ENCODE measurements around the gene RBMS2.

Gene RBMS2

DNA sequence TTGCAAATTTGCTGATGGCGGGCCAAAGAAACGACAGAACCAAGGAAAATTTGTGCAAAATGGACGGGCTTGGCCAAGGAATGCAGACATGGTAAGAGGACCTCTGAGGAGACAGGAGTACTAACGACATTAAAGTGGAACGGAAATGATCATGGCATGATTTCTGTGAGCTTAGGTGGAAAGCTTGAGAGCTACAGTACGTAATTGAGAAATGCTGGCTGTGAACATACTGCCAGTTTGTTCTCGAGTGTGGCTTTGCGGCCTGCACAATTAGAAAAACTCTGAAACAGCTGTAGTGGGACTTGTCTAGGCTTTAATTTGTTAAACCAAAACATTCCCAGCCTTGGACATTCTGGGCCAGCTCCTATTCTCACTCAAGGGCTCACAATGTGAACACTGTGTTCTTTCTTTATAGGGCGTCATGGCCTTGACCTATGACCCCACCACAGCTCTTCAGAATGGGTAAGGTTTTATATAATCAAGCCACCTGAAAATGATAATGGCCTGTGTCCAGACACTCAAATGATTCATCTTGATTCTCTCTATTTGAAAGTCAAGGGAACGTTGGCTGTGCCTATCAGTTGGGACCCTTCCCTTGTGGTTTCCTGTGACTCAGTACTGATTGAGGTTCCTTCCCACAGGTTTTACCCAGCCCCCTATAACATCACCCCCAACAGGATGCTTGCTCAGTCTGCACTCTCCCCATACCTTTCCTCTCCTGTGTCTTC lies 60.0 kb downstream of the RBMS2 start:
- DNase-seq (ENCODE audit: low spot score): no peak

- no peak for DNase-seq (ENCODE audit: low spot score)
These were observed 63.5 kb downstream of the RBMS2 start for GRCh38 chr12:56585098-56585497.

GRCh38 chr12:56589783-56590182 lies 68.2 kb downstream of the RBMS2 start:
- no peak for DNase-seq (ENCODE audit: low spot score)

GRCh38 chr12:56590237-56590830 lies 68.7 kb downstream of the RBMS2 start:
- DNase-seq (ENCODE audit: low spot score): no peak

DNA sequence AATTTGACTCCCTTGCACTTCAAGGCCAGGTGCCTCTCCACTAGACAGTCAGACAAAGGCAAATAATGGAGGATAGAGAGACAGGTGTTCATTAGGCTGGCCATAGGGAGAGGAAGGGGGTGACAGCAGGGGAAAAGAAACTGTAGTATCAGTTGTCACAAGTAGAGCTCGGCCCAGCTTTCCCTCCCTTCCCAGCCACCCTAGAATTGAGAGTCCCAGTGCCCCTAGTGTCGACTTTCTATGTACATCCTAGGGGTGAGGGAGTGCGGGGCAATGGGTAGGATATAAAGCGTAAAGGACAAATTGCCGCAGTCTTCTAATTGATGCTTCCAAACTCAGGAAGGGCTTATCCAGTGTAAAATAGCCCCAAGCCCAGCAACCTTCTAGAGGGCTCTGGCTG lies 69.5 kb downstream of the RBMS2 start:
- DNase-seq (ENCODE audit: low spot score): no peak

DNA sequence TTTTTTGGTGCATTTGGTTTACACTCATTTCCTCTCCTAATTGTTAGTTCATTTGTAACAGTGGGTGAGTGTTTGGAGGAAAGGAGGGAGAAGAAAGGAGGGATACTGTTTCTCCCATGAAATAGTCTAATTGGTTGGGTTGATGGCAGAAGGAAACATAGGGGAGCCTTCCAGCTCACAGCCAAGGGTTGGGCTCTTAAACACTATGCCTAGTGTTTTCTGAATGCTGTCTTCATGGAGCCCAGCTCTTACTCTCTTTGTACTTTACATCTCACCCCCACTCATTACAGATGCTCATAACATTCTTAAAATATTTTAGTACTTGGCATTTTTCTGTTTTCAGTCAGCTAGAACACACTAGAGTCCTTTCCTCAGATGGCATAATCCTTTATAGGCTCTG lies 70.3 kb downstream of the RBMS2 start:
- peak; percentile 51 for DNase-seq (ENCODE audit: low spot score)

DNA sequence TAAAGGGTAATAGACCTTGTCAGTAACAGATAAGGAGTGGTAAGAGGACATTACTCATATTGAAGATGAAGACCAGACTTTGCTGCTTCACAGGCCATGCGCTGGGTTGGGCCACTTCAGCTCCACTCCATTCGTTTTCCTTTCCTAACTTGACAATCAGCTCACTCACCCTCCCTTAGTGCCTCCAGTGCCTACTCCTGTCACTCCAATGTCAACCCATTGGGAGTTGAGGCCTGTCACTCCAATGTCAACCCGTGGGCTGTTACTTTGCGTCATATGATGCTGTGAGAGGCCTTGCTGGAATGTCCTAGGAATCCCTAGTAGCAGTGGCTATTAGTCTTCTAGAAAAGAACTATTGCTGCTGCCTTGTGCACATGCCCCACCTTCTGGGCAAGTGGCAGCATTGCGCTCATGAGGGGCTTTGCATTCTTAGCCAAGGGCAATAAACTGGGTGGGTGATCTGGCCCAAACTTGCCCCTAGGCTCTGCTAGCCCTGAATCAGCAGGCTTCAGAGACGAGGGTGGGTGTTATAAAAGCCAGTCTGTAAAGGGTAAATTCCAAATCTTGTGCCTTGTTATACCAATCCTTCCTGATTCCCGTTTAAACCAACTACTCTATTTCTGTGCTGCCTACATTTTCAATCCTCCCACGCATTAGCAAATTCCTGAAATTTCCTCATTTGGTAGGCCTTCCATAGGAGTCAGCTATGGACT lies 72.4 kb downstream of the RBMS2 start:
- DNase-seq (ENCODE audit: low spot score): peak; percentile 87

GRCh38 chr12:56596815-56597214 lies 75.2 kb downstream of the RBMS2 start:
- DNase-seq (ENCODE audit: low spot score): no peak

DNA sequence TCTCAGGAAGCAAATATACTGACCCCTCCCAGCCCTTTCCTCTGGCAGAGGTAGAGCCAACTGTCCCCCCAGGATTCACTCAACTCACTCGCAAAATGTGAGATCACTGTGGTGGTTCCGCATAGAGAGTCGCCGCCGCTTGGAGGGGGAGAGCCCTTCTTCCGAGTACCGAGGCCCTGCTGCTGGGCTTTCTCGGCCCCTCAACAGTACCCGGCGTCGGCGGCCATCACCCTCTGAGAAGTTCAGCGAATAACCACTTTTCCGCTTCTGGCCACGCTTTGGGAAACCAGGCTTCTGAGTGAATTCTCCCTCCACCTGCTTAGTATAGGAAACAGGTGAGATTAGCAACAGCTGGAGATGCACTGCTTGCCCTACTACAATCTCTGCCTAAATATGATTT lies 77.4 kb downstream of the RBMS2 start:
- no peak for DNase-seq (ENCODE audit: low spot score)

DNA sequence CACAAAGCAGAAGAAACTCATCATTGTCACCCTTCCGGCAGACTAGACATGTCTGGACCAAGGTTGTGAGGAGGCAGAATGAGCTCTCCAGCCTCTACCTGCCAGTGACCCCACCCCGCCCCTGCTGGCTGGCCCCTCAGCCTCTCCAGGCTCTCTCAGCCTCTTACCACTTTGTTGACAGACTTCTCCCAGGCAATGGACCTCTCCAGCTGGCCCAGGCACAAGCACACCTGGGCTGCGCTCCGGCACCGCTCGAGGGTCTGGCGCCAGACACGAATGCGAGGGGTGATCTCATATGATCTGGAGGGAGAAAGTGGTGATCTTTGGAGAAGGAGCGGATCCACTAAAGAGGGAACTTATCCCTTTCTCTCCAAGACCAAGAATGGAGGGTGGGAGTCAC lies 78.2 kb downstream of the RBMS2 start:
- no peak for DNase-seq (ENCODE audit: low spot score)

DNA sequence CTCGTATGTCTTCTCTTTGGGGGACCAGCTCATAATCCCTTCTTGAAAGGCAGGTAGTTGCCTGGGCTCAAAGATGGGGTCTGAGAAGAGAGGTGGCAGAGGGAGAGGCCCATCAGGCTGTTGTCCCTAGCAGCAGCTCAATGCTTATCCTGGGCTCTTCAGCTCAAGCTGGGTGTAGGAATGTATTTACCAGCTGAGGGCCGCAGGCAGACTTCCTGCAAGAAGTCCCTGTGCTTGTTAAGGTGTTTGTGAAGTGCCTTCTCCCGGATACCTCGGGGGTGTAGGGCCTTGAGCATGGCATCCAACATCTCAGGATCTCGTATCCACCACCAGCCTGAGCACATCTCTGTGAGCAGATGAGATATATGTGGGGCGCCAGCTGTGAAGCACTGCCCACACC lies 79.1 kb downstream of the RBMS2 start:
- no peak for DNase-seq (ENCODE audit: low spot score)

DNA sequence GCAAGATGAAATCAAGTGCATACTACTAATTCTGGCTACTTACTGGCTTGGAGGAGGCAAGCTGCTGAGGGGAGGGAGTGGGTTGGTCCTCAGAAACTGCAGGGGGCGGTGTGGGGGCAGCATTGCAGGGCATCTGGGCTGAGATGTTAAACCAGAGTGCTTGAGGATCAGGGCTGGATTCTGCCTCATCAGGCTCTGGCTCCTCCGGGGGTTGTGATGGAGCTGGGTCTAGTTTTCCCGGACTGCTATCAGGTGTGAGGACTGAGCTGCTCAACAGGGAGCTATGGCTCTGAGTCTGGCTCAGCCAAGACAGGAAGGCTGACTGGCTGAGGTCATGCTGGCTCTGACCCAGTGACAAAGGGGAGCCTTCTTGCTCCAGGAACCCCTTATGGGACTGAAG lies 79.9 kb downstream of the RBMS2 start:
- peak; percentile 29 for DNase-seq (ENCODE audit: low spot score)

DNA sequence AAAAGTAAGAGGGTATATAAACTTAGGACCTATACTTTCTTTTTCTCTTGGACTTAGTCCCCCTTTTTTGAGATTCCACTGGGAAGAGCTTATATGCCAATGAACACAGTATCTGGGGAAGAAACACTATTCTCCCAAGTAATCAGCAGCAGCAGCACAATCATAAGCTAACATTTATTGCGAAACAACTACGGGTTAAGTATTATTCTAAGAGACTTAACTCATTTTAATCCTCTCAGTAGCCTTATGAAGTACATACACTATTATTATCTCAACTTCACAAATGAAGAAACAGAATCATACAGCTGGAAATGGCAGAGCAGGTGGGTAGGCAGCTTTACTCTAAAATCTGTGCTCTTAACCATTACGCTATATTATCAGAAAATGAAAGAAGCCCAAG lies 80.6 kb downstream of the RBMS2 start:
- no peak for DNase-seq (ENCODE audit: low spot score)

DNA sequence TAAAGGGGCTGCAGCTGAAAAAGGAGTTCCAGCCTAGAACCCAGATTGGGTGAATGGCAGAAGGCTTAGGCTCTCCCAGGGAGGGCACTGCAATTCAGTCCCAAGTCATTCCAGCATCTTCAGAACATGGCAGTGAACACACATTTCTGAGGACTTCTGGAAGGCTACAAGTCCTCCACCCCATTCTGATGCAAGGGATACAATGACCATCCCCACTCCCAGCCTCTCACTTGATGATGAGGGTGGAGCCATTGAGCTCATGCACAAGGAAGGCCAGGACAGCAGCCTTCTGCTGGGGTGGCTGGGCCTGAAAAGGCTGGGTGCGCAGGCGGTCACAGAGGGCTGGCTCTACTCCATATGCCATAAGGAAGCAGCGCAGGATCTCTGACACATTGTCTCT lies 82.7 kb downstream of the RBMS2 start:
- DNase-seq (ENCODE audit: low spot score): no peak

DNA sequence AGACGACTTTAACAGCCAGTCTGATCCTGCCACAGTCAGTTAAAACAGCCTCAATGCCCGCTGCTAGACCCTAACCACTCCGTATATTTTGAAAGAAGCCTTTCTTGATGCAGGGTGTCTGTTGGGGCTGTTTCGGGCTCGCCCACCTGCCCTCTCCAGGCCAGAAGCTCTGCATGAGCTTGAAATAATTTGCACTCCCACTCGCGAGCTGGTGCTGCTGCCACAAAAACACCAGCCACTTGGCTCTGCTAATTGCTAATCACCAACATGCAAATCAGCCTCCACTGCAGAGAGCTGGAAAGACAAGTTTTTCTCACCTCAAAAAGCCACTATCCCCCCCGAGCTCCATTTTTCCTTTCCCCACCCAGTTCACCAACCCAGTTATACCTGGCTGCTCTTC lies 93.0 kb downstream of the RBMS2 start:
- no peak for DNase-seq (ENCODE audit: low spot score)

- no peak for DNase-seq (ENCODE audit: low spot score)
These were observed 94.6 kb downstream of the RBMS2 start for GRCh38 chr12:56616244-56616643.

GRCh38 chr12:56616925-56617324 lies 95.3 kb downstream of the RBMS2 start:
- DNase-seq (ENCODE audit: low spot score): no peak

DNA sequence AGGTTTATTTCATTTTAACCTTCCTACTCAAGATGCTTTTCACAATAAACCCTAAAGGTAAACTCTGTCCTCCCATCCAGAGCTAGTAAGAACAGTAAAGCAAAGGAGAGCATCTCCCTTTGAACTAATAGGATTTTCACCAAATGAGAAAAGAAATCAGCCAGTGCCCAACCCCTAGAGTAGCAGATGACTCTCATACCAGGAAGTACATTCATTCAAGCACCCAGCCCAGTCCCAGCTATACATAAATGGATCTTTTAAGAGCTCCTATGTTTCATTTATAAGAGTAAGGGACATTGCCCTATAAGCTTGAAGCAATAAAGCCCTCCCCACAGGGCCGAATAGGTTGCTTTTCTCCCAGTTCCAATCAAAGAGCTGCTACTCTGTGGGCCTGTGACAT lies 100.9 kb downstream of the RBMS2 start:
- DNase-seq (ENCODE audit: low spot score): no peak

- no peak for DNase-seq (ENCODE audit: low spot score)
These were observed 105.1 kb downstream of the RBMS2 start for GRCh38 chr12:56626701-56627100.

DNA sequence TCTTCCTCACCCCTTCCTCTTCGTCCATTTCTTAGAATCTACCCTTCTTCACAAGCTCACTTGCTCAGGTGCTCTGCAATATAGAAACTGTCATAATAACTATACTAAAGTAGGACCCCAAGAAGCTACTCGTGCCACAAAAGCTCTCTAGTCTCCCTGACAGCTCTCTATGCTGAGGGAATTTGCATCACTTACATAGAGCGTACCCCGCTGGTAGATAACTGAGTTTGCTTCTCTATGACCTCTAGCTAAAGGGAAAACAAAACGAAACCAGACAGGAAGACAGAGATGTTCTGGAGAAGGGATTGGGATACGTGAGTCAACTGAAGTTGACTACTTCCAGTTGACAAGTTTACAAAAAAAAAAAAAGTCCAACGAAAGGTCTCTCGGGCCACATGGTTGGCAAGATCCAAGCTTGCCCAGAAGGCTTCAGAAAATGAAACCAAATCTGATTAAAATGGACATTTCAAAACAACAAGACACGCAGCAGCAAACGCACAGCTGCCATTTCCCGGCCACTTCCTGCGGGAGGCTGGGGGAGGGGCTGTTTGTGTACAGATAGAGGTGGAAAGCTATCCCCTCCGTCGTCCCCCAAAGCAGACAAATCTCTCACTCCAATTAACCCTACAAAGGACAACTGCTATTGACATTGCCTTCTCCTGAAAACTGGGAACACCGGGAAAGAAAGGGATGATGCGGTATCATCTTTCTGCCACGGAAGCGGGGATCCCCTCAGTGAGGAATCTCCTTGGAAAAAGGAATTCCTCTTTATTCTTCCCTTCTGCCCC lies 107.2 kb downstream of the RBMS2 start:
- DNase-seq (ENCODE audit: low spot score): peak; percentile 58

DNA sequence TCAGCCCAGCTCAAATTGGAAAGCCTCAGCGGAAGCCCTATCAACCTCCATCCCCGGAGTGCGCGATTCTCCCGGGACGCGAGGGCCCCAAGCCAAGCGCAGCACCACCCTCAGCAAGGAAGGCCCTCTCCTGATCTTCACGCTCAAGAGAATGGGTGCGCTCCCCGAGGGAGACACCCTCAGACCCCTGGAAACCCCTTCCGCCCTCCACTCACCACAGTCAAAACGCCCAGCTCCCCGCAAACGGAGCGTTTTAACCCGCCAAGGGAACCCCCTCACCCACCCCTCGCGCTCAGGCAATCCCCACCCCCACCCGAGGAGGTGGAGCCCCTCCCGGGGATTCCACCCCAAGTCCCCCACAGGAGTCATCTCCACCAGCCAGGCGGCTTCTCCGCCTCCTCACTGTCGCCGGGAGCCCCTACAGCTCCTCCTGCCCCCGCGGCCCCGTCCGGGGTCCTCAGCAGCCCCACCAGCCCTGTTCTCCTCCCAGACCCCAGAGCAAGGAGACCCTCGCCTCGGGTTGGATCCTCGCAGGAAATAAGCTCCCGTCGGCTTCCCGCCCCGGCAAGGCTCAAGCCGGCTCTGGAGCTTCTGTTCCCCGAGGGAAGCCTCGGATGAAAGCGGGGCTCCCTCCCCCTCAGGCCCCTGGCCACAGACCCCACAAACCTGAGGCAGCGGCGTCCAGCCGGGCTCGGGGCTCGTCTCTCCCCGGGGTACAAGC lies 108.0 kb downstream of the RBMS2 start:
- DNase-seq (ENCODE audit: low spot score): no peak

DNA sequence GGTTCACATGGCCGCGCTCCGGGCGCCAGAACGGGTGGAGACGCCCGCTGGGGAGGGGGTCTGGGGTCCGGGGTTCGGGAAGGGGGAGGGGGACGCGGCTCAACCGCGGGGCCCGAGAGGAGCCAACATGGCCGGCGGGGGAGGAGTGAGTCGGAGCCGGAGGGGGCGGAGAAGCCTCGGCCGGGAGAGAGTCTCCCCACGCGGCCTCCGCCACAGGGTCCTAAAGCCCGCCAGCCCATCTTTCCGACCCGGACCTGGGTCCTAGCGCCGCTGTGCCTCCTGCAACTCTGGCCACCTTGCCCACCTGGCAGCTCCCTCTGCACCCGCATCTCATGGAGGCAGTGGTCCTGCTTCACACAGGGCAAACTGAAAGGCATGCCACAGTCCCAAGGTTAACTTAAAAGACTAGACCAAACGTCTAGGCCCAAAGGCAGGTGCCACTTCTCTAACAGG lies 108.6 kb downstream of the RBMS2 start, which contains the start of gene BAZ2A:
TSS of gene BAZ2A (minus strand) at position 147 of the 453 bp plus-strand sequence. CDS start 12,796 bp downstream, outside the sequence.
- DNase-seq (ENCODE audit: low spot score): peak; percentile 96
